ENCODE measurements around the gene VWA8. TPM values are rescaled to one million over a fixed set of nuclear protein-coding genes. Genes with fewer than 3 reads are reported as not detected.
A peak's percentile ranks its signal among the peaks of the same experiment; 100 is the strongest.
"Not testable (repeated sequence)": the region's sequence is repeated elsewhere in the genome, so short reads cannot be mapped to it uniquely, and the experiment has no call there.

VWA8 gene
- total RNA-seq, 1 donor = 21.4 TPM

DNA sequence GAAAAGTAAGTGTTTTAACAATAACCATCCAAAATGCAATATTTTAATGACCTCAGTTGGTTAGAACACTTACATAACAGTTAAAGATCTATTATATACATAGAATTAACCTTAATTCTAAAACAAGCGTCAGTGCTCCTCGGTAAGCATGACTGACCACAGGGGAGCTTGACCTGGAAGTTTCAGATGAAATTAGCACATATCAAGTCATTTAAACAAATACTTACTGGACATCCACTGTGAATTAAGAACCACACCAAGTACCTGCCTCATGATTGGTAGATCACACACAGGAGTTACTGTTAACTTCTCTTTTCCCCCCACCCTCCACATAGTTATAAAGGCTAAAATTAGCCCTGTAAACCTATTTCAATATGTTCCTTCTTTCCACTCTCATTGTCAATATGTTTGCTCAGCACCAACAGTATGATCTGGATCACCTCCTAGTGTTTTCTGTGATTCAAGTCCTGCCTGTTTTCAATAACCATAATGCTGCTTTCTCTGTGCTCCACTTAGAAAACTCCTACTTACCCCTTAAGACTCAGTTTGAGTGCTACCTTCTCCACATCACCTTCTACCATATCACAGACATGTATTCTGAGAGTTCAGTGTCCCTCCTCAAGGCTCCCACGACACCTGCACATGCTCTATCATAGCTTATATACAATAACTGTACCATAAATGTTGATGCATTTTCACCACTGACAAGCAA is 209.0 kb downstream of the VWA8 start:
- H2AFZ ChIP-seq (ENCODE audit: low read length) = no peak overlapping the region
- H3K27me3 ChIP-seq (ENCODE audit: insufficient read depth, low read length) = no peaks in the 10 kb centered on the region
- H3K9me3 ChIP-seq (ENCODE audit: low read depth, low read length) = no peaks in the 10 kb centered on the region
- H3K4me3 ChIP-seq (ENCODE audit: insufficient read depth, low read length) = no peak overlapping the region
- no peak for TF ChIP-seq CTCF (IDR thresholded peaks at IDR 0.05; ENCODE audit: extremely low read depth, low read depth, low read length)
- no peak for DNase-seq (ENCODE audit: insufficient read length, low spot score, missing footprints)
- H4K20me1 ChIP-seq (ENCODE audit: insufficient read depth, low read length) = no peaks in the 10 kb centered on the region
- no peaks in the 10 kb centered on the region for H3K79me2 ChIP-seq (ENCODE audit: insufficient read depth, low read length)
- no peaks in the 10 kb centered on the region for H3K36me3 ChIP-seq (ENCODE audit: insufficient read depth, low read length)
- peaks cover 7% of the 10 kb centered on the region for H3K4me1 ChIP-seq (ENCODE audit: insufficient read depth, low read length)
- no peak overlapping the region for H3K27ac ChIP-seq (ENCODE audit: low read depth, low read length)
- H3K4me2 ChIP-seq (ENCODE audit: insufficient read depth, low read length) = no peak overlapping the region

GRCh38 chr13:41751277-41751676 is 209.6 kb downstream of the VWA8 start:
- Histone ChIP-seq H3K36me3 (ENCODE audit: insufficient read depth, low read length) (no peaks in the 10 kb centered on the region), H3K4me3 (ENCODE audit: insufficient read depth, low read length) (no peak overlapping the region), H3K4me2 (ENCODE audit: insufficient read depth, low read length) (no peak overlapping the region), H4K20me1 (ENCODE audit: insufficient read depth, low read length) (no peaks in the 10 kb centered on the region), H3K79me2 (ENCODE audit: insufficient read depth, low read length) (no peaks in the 10 kb centered on the region), H3K4me1 (ENCODE audit: insufficient read depth, low read length) (peaks cover 7% of the 10 kb centered on the region), H3K27me3 (ENCODE audit: insufficient read depth, low read length) (no peaks in the 10 kb centered on the region), H3K9me3 (ENCODE audit: low read depth, low read length) (no peaks in the 10 kb centered on the region), H3K27ac (ENCODE audit: low read depth, low read length) (no peak overlapping the region), H2AFZ (ENCODE audit: low read length) (no peak overlapping the region)
- no peak for DNase-seq (ENCODE audit: insufficient read length, low spot score, missing footprints)
- TF ChIP-seq CTCF (IDR thresholded peaks at IDR 0.05; ENCODE audit: extremely low read depth, low read depth, low read length) = no peak

GRCh38 chr13:41746259-41746658 is 214.7 kb downstream of the VWA8 start:
- H3K27me3 ChIP-seq (ENCODE audit: insufficient read depth, low read length) = no peaks in the 10 kb centered on the region
- no peak for TF ChIP-seq CTCF (IDR thresholded peaks at IDR 0.05; ENCODE audit: extremely low read depth, low read depth, low read length)
- peak; percentile 72 for DNase-seq (ENCODE audit: insufficient read length, low spot score, missing footprints)
- no peak overlapping the region for H3K27ac ChIP-seq (ENCODE audit: low read depth, low read length)
- H2AFZ ChIP-seq (ENCODE audit: low read length) = no peak overlapping the region
- no peaks in the 10 kb centered on the region for H3K79me2 ChIP-seq (ENCODE audit: insufficient read depth, low read length)
- no peaks in the 10 kb centered on the region for H3K36me3 ChIP-seq (ENCODE audit: insufficient read depth, low read length)
- peak overlapping the region; percentile 31 for H3K4me2 ChIP-seq (ENCODE audit: insufficient read depth, low read length)
- no peaks in the 10 kb centered on the region for H3K4me1 ChIP-seq (ENCODE audit: insufficient read depth, low read length)
- no peak overlapping the region for H3K4me3 ChIP-seq (ENCODE audit: insufficient read depth, low read length)
- H4K20me1 ChIP-seq (ENCODE audit: insufficient read depth, low read length) = no peaks in the 10 kb centered on the region
- H3K9me3 ChIP-seq (ENCODE audit: low read depth, low read length) = no peaks in the 10 kb centered on the region

- DNase-seq (ENCODE audit: insufficient read length, low spot score, missing footprints); H2AFZ ChIP-seq (ENCODE audit: low read length); H4K20me1 ChIP-seq (ENCODE audit: insufficient read depth, low read length); H3K4me1 ChIP-seq (ENCODE audit: insufficient read depth, low read length); H3K36me3 ChIP-seq (ENCODE audit: insufficient read depth, low read length); H3K79me2 ChIP-seq (ENCODE audit: insufficient read depth, low read length); H3K4me2 ChIP-seq (ENCODE audit: insufficient read depth, low read length); H3K4me3 ChIP-seq (ENCODE audit: insufficient read depth, low read length); H3K27ac ChIP-seq (ENCODE audit: low read depth, low read length); H3K9me3 ChIP-seq (ENCODE audit: low read depth, low read length); H3K27me3 ChIP-seq (ENCODE audit: insufficient read depth, low read length): not testable (repeated sequence)
These were observed 215.4 kb downstream of the VWA8 start for GRCh38 chr13:41745496-41745895.
